GM21529 (cell line): ENCODE measurements around the gene RNF212.
"Not testable (repeated sequence)": the region's sequence is repeated elsewhere in the genome, so short reads cannot be mapped to it uniquely, and the experiment has no call there.

Experiments used
- ATAC-seq: cut with Tn5 transposase; IDR thresholded peaks from one replicate; pipeline ENCODE4 v1.9.1; 2021; ENCODE audit not compliant: unreplicated experiment

Gene RNF212

DNA sequence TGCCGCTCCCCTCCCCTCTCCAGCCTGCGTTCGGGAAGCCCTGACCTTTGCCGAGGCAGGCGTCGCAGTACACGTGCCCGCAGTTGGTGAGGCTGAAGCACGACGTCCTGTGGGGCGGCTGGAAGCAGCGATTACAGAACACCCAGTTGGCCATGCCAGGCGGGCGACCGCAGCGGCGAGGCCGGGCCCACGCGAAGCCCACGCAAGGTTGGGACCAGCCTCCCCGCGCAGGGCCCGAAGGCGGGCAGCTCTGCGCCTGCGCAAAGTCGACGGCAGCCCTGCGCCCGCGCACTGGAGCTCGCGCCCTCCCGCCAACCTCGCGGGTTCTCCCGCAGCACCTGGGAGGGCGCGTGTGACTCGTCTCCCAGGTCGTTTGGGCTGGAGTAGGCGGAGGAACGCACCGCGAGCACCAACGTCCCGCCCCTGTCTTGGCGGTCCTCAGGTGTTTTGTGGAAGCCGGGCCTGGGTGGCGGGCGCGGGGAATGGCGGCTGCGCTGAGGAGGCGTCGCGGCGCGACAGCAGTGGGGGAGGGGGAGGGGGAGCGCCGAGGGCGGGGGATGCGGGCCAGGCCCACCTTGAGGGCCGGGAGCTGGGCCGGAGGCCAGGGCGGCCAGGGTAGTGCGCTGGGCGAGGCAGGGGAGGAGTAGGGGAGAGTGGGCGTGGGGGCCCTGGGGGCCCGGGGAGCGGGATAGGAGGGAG, at the start of gene RNF212:
TSS of gene RNF212 (minus strand) at position 254 of the 699 bp plus-strand sequence. CDS start at position 154, 100 bp downstream.
- ATAC-seq = no peak

- no peak for ATAC-seq
Measured at GRCh38 chr4:1160351-1160750, 47.0 kb upstream of the RNF212 start.

DNA sequence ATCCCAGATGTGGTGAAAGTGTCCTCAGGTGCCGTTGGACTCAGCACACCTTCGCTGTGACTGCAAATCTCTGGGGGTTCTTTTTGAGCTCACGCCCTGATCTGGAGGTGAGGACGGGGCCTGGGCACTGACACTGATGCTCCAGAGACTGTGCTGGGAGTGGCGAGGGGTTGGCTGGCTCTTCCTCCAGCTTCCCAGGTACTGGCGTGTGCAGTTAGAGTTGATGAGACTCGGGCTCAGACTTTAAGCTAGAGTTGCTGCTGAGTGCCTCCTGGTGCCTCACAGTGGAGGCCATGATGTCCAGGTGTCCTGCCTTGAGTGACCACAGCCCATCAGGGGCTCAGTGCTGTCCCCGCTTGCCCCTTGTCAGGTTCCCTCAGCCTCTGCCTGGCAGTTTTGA, 42.7 kb upstream of the RNF212 start:
- no peak for ATAC-seq

DNA sequence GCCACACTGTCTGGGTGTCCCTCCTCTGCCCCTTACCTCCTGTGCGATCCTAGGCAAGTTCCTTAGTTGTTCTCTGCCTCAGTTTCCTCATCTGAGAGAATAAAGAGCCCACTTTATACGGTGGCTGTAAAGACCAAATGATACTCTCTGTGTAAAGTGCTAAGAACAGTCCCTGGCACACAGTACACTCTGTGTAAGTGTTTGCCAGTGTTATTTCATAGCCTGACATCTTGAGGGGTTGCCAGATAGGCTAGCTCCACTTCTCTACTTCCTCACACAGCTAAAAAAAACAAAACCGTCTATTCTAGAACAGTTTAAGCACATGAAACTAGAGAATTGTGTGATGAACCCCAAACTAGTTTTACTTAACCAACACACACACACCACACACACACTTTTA, 42.0 kb upstream of the RNF212 start:
- ATAC-seq = no peak

- ATAC-seq = no peak
Measured at GRCh38 chr4:1154523-1155182, 41.3 kb upstream of the RNF212 start.

DNA sequence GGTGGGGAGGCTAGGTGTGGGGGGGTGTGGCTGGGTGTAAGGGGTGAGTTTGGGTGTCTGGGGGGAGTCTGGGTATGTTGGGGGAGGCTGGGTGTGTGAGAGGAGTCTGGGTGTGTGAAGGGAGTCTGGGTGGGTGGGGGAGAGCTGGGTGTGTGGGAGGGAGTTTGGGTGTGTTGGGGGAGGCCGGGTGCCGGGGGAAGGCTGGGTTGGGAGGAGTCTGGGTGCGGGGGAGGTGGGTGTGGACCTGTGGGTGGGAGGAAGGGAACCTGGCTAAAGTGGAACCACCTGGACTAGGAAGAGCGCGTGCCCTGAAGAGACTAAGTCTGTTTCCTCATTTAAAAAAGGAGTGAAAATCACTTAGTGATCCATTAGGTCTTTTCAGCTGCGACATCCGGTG, 40.8 kb upstream of the RNF212 start:
- ATAC-seq = no peak

GRCh38 chr4:1153567-1154090, 40.3 kb upstream of the RNF212 start:
- no peak for ATAC-seq

- ATAC-seq = no peak
Measured at GRCh38 chr4:1152290-1152689, 38.9 kb upstream of the RNF212 start.

DNA sequence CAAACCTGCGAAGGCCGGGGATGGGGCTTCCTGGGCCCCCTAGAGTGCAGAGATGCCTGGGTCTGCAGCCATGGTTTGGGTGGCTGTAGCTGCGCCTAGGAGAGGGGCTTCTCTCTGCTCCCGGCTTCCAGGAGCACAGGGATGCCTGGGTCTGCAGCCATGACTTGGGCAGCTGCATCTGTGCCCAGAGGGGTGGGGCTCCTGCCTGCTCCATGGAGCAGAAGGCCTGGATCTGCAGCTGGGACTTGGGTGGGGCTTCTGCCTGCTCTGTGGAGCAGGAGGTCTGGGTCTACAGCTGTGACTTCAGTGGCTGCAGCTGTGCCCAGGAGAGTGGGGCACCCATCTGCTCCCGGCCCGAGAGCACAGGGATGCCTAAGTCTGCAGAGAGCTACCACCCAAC, 38.2 kb upstream of the RNF212 start:
- ATAC-seq = no peak

DNA sequence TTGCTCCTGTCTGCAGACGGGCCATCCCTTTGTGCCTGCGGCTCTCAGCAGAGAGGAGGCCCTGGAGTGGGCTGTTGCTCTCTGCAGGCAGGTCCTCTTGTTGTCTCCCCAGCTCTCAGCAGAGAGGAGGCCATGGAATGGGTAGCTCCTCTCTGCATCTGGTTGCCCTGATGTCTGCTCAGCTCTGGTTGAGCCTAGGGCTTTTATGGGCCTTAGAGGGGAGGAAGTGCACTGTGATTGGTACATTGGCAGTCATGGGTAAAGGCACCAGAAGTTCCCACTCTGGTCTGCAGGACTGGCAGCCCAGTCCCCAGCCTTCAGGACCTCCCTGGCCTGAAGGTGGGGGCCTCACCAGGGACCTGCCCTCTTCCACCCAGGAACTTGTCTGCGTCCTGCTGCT, 37.5 kb upstream of the RNF212 start:
- no peak for ATAC-seq

- no peak for ATAC-seq
Measured at GRCh38 chr4:1139860-1140259, 26.5 kb upstream of the RNF212 start.

DNA sequence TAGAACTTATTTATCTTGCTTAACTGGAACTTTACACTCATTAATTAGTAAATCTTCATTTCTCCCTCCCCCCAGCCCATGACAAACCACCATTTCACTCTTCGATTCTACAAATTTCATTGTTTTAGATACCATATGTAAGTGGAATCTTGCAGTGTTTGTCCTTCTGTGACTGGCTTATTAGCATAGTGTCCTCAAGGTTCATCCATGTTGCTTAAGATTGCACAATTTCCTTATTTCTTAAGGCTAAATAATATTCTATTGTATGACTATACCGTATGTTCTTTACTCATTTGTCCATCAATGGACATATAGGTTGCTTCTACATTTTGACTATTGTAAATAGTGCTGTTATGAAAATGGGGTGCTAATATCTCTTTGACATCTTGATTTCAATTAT, 24.5 kb upstream of the RNF212 start:
- no peak for ATAC-seq

GRCh38 chr4:1137063-1137776, 23.9 kb upstream of the RNF212 start:
- ATAC-seq = no peak

- no peak for ATAC-seq
Measured at GRCh38 chr4:1136048-1136447, 22.7 kb upstream of the RNF212 start.

DNA sequence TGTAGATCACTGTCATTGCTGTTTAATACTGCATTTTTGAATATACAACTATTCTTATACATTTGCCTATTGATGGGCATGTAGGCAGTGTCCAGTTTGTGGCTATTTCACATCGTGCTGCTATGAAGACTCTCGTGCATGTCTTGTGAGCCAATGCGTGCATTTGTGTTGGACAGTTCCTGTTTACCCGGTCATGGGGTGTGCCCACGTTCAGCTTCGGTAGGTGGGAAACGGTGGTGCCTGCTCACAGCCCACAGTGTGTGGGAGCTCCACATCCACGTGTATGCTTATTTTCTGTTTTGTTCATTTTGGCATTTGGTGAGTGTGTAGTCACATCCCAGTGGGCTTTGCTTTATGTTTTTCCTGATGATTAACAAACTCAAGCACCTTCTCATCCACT, 19.7 kb upstream of the RNF212 start:
- ATAC-seq = no peak

- ATAC-seq = peak; percentile 84
Measured at GRCh38 chr4:1130316-1131186, 17.2 kb upstream of the RNF212 start.

DNA sequence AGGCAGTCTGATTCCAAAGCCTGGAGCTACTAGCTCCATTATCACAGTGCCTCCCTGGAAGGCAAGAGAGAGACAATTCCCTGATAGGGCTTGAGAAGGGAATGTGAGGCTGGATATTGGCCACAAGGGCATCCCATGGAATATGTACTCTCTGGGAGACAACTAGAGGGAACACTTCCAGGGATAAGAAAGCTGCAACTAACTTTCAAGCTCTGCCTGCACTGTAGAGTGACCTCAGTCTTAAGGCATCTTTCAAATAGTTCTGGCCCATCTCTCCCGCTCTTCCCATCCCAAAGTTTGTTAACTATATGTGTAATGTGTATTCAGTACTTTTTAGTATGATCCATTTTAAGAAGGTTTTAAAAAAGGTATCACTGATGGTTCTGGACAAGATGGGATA, 13.1 kb upstream of the RNF212 start:
- ATAC-seq = no peak

DNA sequence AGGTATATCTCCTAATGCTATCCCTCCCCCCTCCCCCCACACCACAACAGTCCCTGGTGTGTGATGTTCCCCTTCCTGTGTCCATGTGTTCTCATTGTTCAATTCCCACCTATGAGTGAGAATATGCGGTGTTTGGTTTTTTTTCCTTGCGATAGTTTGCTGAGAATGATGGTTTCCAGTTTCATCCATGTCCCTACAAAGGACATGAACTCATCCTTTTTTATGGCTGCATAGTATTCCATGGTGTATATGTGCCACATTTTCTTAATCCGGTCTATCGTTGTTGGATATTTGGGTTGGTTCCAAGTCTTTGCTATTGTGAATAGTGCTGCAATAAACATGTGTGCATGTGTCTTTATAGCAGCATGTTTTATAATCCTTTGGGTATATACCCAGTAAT, 12.1 kb upstream of the RNF212 start:
- not testable (repeated sequence) for ATAC-seq

GRCh38 chr4:1124818-1125217, 11.5 kb upstream of the RNF212 start:
- no peak for ATAC-seq

DNA sequence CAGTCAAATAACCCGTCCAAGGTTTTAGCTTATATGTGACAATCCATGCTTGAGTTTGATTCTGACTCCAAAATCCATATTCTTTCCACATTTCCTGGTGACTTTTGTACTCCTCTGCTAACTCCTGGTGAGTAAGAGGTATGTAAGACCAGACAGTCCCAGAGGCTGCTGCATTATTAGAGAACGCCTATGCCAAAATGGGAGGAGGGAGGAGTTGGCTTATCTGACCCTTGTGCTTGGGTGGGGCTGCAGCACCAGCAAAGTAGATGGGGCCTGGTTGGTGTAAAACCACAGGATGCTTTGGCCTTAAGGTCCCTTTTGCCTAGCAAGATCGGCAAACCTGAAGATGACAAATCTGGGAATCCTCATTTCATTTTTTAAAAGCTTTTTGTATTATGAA, 9.1 kb upstream of the RNF212 start:
- no peak for ATAC-seq

GRCh38 chr4:1116838-1117237, 3.5 kb upstream of the RNF212 start:
- ATAC-seq = no peak
